Neutrophil (primary cell): ENCODE measurements around the gene TUBGCP6.
A peak's percentile ranks its signal among the peaks of the same experiment; 100 is the strongest.

ENCODE experiments used
- H3K27ac ChIP-seq: fragments of 200-600 bp; sonication (generic); 2 replicates; pipeline ENCODE4 v1.5.1; 2016; ENCODE audit warnings: mild to moderate bottlenecking, moderate library complexity
- H3K27me3 ChIP-seq: fragments of 200-600 bp; sonication (generic); 2 replicates; pipeline ENCODE4 v1.6.0; 2016; ENCODE audit warnings: mild to moderate bottlenecking
- H3K36me3 ChIP-seq: fragments of 200-600 bp; sonication (generic); 2 replicates; pipeline ENCODE4 v1.5.1; 2017
- H3K4me1 ChIP-seq, 2 experiments: fragments of 200-600 bp in 1 of 2; sonication (generic) in 1 of 2; 1 replicate in 1 of 2; 2 replicates in 1 of 2; pipeline versions ENCODE4 v1.5.1 to v1.6.1; 2013 to 2016; ENCODE audit warnings: low read depth in 1 of 2, low read length in 1 of 2, mild to moderate bottlenecking in 1 of 2, moderate library complexity in 1 of 2; ENCODE audit not compliant: control insufficient read depth in 1 of 2, insufficient read depth in 1 of 2
- H3K4me3 ChIP-seq, 2 experiments: fragments of 200-600 bp in 1 of 2; sonication (generic) in 1 of 2; 1 replicate in 1 of 2; 2 replicates in 1 of 2; pipeline ENCODE4 v1.5.1; 2013 to 2016; ENCODE audit warnings: low read depth in 1 of 2, low read length in 1 of 2, mild to moderate bottlenecking in 1 of 2, moderate library complexity in 1 of 2
- H3K9me3 ChIP-seq: fragments of 200-600 bp; sonication (generic); 2 replicates; pipeline ENCODE4 v1.5.1; 2016
- CTCF ChIP-seq: fragments of 200-600 bp; sonication (generic); IDR thresholded peaks from 2 replicates; pipeline ENCODE4 v1.5.1; 2016; ENCODE audit warnings: antibody characterized with exemption

TUBGCP6 gene

DNA sequence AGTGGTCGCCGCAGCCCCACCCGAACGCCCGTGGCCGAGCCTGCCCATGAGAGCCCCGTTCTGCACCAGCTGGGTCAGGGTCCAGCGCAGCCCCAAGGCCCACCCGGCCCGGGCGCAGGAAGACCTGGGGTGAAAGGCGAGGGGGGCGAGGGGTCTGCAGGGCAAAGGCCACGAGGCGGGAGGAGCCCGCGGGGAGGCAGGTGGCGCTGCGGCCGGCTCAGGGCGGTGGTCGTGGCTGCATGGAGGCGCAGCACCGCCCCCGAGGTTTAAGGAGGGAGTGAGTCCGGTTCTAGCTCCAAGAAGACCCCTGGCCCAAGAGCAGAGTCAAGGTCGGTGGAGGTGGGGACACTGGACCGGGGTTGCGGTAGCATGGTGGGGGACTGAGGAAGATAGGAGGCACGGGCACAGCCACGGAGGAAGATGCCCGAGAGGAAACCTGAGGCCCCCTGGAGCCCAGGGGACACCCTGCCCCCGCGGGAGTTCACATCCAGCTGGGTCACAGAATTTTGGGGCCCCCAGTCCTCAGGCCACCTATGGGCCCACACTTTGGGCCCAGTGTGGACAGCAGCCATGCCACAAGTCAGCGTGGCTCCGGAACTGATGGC, 6.8 kb upstream of the TUBGCP6 start:
- Histone ChIP-seq H3K36me3 (peaks cover 32% of the 10 kb centered on the region), H3K27ac (peak overlapping the region; percentile 72), H3K4me1 (peaks cover 30 to 31% of the 10 kb centered on the region in 2 experiments)

DNA sequence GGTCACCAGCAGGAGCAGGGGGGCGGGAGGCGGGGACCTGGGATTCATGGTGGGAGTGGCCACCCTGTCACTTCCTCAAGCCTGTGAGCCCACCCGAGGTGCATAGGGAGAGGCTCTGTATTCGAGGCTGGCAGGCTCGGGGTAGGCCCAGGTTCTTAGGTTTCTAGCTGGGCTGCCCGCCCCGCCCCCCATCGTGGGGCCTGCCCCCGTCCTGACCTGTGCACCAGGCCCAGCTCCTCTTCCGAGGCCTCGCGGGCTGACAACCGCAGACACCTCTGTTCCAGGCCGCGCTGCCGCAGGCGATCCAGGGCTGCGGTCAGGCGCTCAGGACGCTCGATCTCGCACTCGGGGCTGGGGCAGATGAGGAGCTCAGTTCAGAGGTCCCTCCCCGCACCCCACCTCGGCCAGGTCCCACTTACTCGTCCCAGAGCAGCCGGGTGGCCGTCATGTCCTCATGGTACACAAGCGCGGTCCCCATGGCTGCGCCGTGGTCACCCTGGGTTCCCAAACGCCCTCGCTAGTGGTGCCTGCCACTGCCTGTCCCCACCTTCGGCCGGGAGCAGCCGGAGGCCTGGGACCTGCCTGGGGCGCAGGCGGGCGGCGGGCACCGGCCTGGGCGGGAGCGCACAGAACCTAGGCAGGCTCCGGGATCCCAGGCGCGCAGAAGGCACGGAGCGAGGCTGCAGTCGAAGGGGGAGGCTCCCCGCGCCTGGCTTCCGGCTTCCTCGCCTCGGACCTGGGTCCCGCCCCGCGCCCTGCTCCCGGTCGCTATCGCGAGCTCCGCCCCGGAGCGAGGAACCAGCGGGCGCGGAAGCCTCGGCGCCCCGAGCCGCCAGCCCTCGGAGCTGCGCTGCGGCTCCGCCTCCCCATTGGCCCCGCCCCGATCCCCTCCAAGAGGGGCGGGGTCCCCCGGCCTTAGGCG, 6.0 kb upstream of the TUBGCP6 start, which contains the start of gene HDAC10:
HDAC10 (minus strand) TSS at position 711 of the 922 bp plus-strand sequence; CDS start at position 478, 233 bp downstream.
- Histone ChIP-seq H3K9me3 (no peaks in the 10 kb centered on the region), H3K27ac (peak within 1 kb of the TSS; percentile 72), H3K27me3 (no peaks in the 10 kb centered on the region), H3K36me3 (peaks cover 39% of the 10 kb centered on the region), H3K4me1 (peaks cover 33 to 34% of the 10 kb centered on the region in 2 experiments), H3K4me3 (peak within 1 kb of the TSS; percentile 87 to 88)
- no peak for TF ChIP-seq CTCF

More for the DNA sequence above, 6.8 kb upstream of the TUBGCP6 start:
- H3K4me3 ChIP-seq: peak overlapping the region; percentile 87 to 88
- H3K27me3 ChIP-seq: no peaks in the 10 kb centered on the region
- no peaks in the 10 kb centered on the region for H3K9me3 ChIP-seq
- TF ChIP-seq CTCF: no peak

DNA sequence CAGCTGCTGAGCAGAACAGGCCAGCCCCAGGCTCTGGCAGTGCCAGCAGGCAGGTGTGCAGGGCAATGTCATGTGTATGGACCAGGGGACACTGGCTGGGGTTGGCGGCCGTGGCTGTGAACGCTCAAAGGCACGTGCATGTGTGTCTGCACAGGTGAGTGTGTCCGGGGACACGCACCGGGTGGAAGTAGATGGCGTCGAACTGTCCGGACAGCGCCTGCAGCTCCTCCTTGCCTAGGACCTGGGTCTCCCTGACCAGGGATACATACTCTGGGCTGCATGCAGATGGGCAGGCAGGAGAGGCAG, 5.4 kb upstream of the TUBGCP6 start:
- TF ChIP-seq CTCF: no peak
- Histone ChIP-seq H3K27ac (peak overlapping the region; percentile 72), H3K4me3 (peak overlapping the region; percentile 87 to 88), H3K9me3 (no peaks in the 10 kb centered on the region), H3K4me1 (peaks cover 39 to 40% of the 10 kb centered on the region in 2 experiments), H3K36me3 (peaks cover 42% of the 10 kb centered on the region), H3K27me3 (no peaks in the 10 kb centered on the region)

- H3K27ac ChIP-seq: peak overlapping the region; percentile 72
- peak overlapping the region; percentile 87 to 88 for H3K4me3 ChIP-seq
- no peaks in the 10 kb centered on the region for H3K9me3 ChIP-seq
- no peaks in the 10 kb centered on the region for H3K27me3 ChIP-seq
- peaks cover 42% of the 10 kb centered on the region for H3K36me3 ChIP-seq
- no peak for TF ChIP-seq CTCF
- peaks cover 40 to 45% of the 10 kb centered on the region in 2 experiments for H3K4me1 ChIP-seq
Observed at GRCh38 chr22:50249341-50250248, 4.8 kb upstream of the TUBGCP6 start.
